ENCODE measurements around the gene DNPH1. TPM values are rescaled to one million over a fixed set of nuclear protein-coding genes. Genes with fewer than 3 reads are reported as not detected.

Gene DNPH1
- total and polyA plus RNA-seq, 2 of the 8 experiments (the other 6 are each of a cell fraction or from before 2014, with no cell fraction given): 33.9 to 134 TPM

GRCh38 chr6:43188426-43188825 lies 40.9 kb downstream of the DNPH1 start:
- no peak overlapping the region for H3K56ac ChIP-seq (replicated peaks; ENCODE audit: insufficient read length, low read depth, low read length)
- H3K79me2 ChIP-seq (ENCODE audit: control insufficient read depth in 1 of 2, insufficient read depth in 2 of 2, low read length in 2 of 2): no peaks in the 10 kb centered on the region
- H2BK12ac ChIP-seq (ENCODE audit: low read depth, low read length): no peak overlapping the region
- no peak overlapping the region for H2BK120ac ChIP-seq (replicated peaks; ENCODE audit: low read depth, low read length)
- no peak overlapping the region for H4K91ac ChIP-seq (replicated peaks; ENCODE audit: insufficient read length, low read length)
- no peak overlapping the region for H2AK5ac ChIP-seq (ENCODE audit: low read depth, low read length)
- H3K9me3 ChIP-seq (ENCODE audit: insufficient read depth in 2 of 2, low read depth in 1 of 2, low read length in 1 of 2): no peaks in the 10 kb centered on the region
- CTCF ChIA-PET (ENCODE audit: partially characterized antibody): interaction anchor here (0.7 to 1.1 kb wide), 4 partner anchors 120 to 662 kb away, joined by 3 read pairs; partner anchors contain the start of gene CRIP3
- H3K4me1 ChIP-seq (replicated peaks in 1 of 4; ENCODE audit: control insufficient read depth in 3 of 4, insufficient read depth in 4 of 4, low read length in 3 of 4): no peaks in the 10 kb centered on the region
- no peak overlapping the region for H3K14ac ChIP-seq (ENCODE audit: insufficient read length)
- peaks cover 2% of the 10 kb centered on the region; the same call in 1 of the 2 replicates for H3K23me2 ChIP-seq (ENCODE audit: low read depth, low read length)
- H3K4me3 ChIP-seq (ENCODE audit: extremely low read depth in 1 of 4, insufficient read depth in 2 of 4, low read depth in 3 of 4, low read length in 4 of 4): no peak overlapping the region
- peaks cover 0 to 3% (median 0%) of the 10 kb centered on the region in 4 experiments; a peak in 1 of 8 replicates for H3K36me3 ChIP-seq (ENCODE audit: control insufficient read depth in 2 of 4, insufficient read depth in 4 of 4, low read length in 3 of 4)
- no peak overlapping the region for H3K18ac ChIP-seq (ENCODE audit: extremely low read depth, low read length)
- no peaks in the 10 kb centered on the region for H3K79me1 ChIP-seq (ENCODE audit: low read depth, low read length)
- H3K4me2 ChIP-seq (ENCODE audit: insufficient read depth in 1 of 2, low read depth in 2 of 2, low read length in 2 of 2): no peak overlapping the region
- no peak overlapping the region for H4K5ac ChIP-seq (ENCODE audit: insufficient read length, low read depth, low read length)
- no peak overlapping the region; the same call in none of the 2 replicates for H4K8ac ChIP-seq (ENCODE audit: extremely low read depth, insufficient read depth, low read length)
- H2AFZ ChIP-seq (ENCODE audit: low read length): no peak overlapping the region
- DNase-seq (ENCODE audit: low read depth in 1 of 2, low spot score in 2 of 2): no peak
- no peak overlapping the region for H2BK5ac ChIP-seq (ENCODE audit: low read depth, low read length)
- H4K20me1 ChIP-seq (replicated peaks in 1 of 2; ENCODE audit: control insufficient read depth in 1 of 2, insufficient read depth in 2 of 2, low read length in 2 of 2): no peaks in the 10 kb centered on the region
- no peak overlapping the region for H2BK20ac ChIP-seq (ENCODE audit: low read length)
- POLR2A ChIA-PET (ENCODE audit: partially characterized antibody): interaction anchor here (0.7 to 1.4 kb wide), 4 partner anchors 14 to 39 kb away, joined by 3 to 6 read pairs (median 3); no protein-coding TSS in a partner anchor
- no peaks in the 10 kb centered on the region; a peak in 1 of 7 replicates for H3K27me3 ChIP-seq (replicated peaks in 1 of 4; ENCODE audit: control insufficient read depth in 3 of 4, extremely low read depth in 1 of 4, insufficient read depth in 3 of 4, low read length in 3 of 4)
- no peak overlapping the region for H3K9ac ChIP-seq (replicated peaks in 1 of 4; ENCODE audit: extremely low read depth in 1 of 4, low read depth in 3 of 4, low read length in 3 of 4)
- no peak overlapping the region for H3K4ac ChIP-seq (replicated peaks; ENCODE audit: insufficient read length, low read depth, low read length)
- no peak for TF ChIP-seq E2F6 (IDR thresholded peaks at IDR 0.05)
- no peak for TF ChIP-seq ZNF274 (IDR thresholded peaks at IDR 0.05; ENCODE audit: borderline replicate concordance, extremely low read depth, low read length)
- TF ChIP-seq RAD21 (IDR thresholded peaks at IDR 0.05 in 1 of 2, conservative IDR thresholded peaks at IDR 0.05 in 1 of 2; ENCODE audit: low read depth in 2 of 2, low read length in 2 of 2): no peak
- no peak for TF ChIP-seq CHD1 (IDR thresholded peaks at IDR 0.05; ENCODE audit: low read depth, low read length)
- no peak for TF ChIP-seq TEAD4 (IDR thresholded peaks at IDR 0.05; ENCODE audit: low read depth, low read length)
- no peak for TF ChIP-seq SP4 (IDR thresholded peaks at IDR 0.05; ENCODE audit: low read length)
- TF ChIP-seq MAFK (IDR thresholded peaks at IDR 0.05; ENCODE audit: low read depth, low read length): no peak
- TF ChIP-seq SRF (IDR thresholded peaks at IDR 0.05; ENCODE audit: low read depth, low read length): no peak
- TF ChIP-seq KDM5A (IDR thresholded peaks at IDR 0.05; ENCODE audit: low read length): no peak
- no peak for TF ChIP-seq POLR2A (IDR thresholded peaks at IDR 0.05; ENCODE audit: control extremely low read depth in 1 of 2, low read depth in 2 of 2, low read length in 2 of 2)
- TF ChIP-seq ATF2 (IDR thresholded peaks at IDR 0.05; ENCODE audit: low read length): no peak
- no peak for TF ChIP-seq ASH2L (IDR thresholded peaks at IDR 0.05; ENCODE audit: low read length)
- WGBS, 2 experiments (ENCODE audit: extremely low coverage in 1 of 2, insufficient coverage in 1 of 2, insufficient read length in 1 of 2, insufficient replicate concordance in 2 of 2, low coverage in 1 of 2, low lambda C conversion rate in 2 of 2, missing lambda C conversion rate in 1 of 2): 89% methylated on average over 10 of the region's 10 CpGs; no CpG with 5 or more reads in 1 of the 2 experiments
- no peak overlapping the region for H3K27ac ChIP-seq (ENCODE audit: low read depth, low read length)
- FAIRE-seq: no peak
- no peak overlapping the region for H3K23ac ChIP-seq (ENCODE audit: insufficient read length)
- H2BK15ac ChIP-seq (ENCODE audit: low read length): no peak overlapping the region
